Right atrium auricular region (tissue), 2 donors: Measurements from ENCODE around the gene MARCO. TPM values are rescaled to one million over a fixed set of nuclear protein-coding genes. Genes with fewer than 3 reads are reported as not detected.

Experiments
- DNase-seq: peaks from one replicate; pipeline ENCODE4 v3.0.0-alpha.2; 2019; ENCODE audit warnings: low spot score
- H3K27ac ChIP-seq, 2 donors: fragments of 200-600 bp; sonication (generic); 1 replicate in 1 of 2; 2 replicates in 1 of 2; pipeline ENCODE4 v1.5.1; 2016 to 2019
- H3K27me3 ChIP-seq, 2 donors: fragments of 200-600 bp; sonication (generic); one replicate each; pipeline versions ENCODE4 v1.5.1 to v1.6.0; 2017 to 2019
- H3K36me3 ChIP-seq: fragments of 200-600 bp; sonication (generic); one replicate; pipeline ENCODE4 v1.5.1; 2016
- H3K4me1 ChIP-seq, 2 donors: fragments of 200-600 bp; sonication (generic); one replicate each; pipeline versions ENCODE4 v1.5.1 to v1.6.0; 2017 to 2019
- H3K4me3 ChIP-seq, 2 donors: fragments of 200-600 bp; sonication (generic); 1 replicate in 1 of 2; 2 replicates in 1 of 2; pipeline ENCODE4 v1.5.1; 2017 to 2019; ENCODE audit warnings: mild to moderate bottlenecking in 1 of 2, moderate library complexity in 1 of 2
- H3K9me3 ChIP-seq, 2 donors: fragments of 200-600 bp; sonication (generic); one replicate each; pipeline ENCODE4 v1.5.1; 2019
- CTCF ChIP-seq, 2 donors: fragments of 200-600 bp; sonication (generic); IDR thresholded peaks; one replicate each; pipeline ENCODE4 v1.5.1; 2019; ENCODE audit warnings: antibody characterized with exemption in 2 of 2
- total RNA-seq, 2 donors: library from RNA; depleted of rRNA; stranded (reverse); fragments of >200 nt; gene quantifications; one replicate each; pipeline ENCODE4 v1.1.0, GENCODE V29; 2016

The MARCO gene
- total RNA-seq, 2 donors from 2014 or later: 1.6 to 34.1 TPM

- no peaks in the 10 kb centered on the region for H3K9me3 ChIP-seq
- no peak overlapping the region for H3K4me3 ChIP-seq
- TF ChIP-seq CTCF (IDR thresholded peaks at IDR 0.05): no peak
- H3K4me1 ChIP-seq: no peaks in the 10 kb centered on the region
- DNase-seq: no peak
- no peaks in the 10 kb centered on the region for H3K36me3 ChIP-seq
- H3K27ac ChIP-seq: no peak overlapping the region
- H3K27me3 ChIP-seq: no peaks in the 10 kb centered on the region
These were observed 45.9 kb downstream of the MARCO start for GRCh38 chr2:118987886-118988285.

GRCh38 chr2:118988706-118989105 lies 46.7 kb downstream of the MARCO start:
- no peaks in the 10 kb centered on the region for H3K36me3 ChIP-seq
- no peaks in the 10 kb centered on the region for H3K27me3 ChIP-seq
- DNase-seq: no peak
- H3K4me3 ChIP-seq: no peak overlapping the region
- no peaks in the 10 kb centered on the region for H3K4me1 ChIP-seq
- no peaks in the 10 kb centered on the region for H3K9me3 ChIP-seq
- no peak overlapping the region for H3K27ac ChIP-seq
- no peak for TF ChIP-seq CTCF (IDR thresholded peaks at IDR 0.05)

- no peak for DNase-seq
- no peak for TF ChIP-seq CTCF (IDR thresholded peaks at IDR 0.05)
- Histone ChIP-seq H3K4me1 (no peaks in the 10 kb centered on the region), H3K9me3 (no peaks in the 10 kb centered on the region), H3K27ac (no peak overlapping the region), H3K4me3 (no peak overlapping the region), H3K36me3 (no peaks in the 10 kb centered on the region), H3K27me3 (no peaks in the 10 kb centered on the region)
These were observed 47.5 kb downstream of the MARCO start for GRCh38 chr2:118989481-118989880.

DNA sequence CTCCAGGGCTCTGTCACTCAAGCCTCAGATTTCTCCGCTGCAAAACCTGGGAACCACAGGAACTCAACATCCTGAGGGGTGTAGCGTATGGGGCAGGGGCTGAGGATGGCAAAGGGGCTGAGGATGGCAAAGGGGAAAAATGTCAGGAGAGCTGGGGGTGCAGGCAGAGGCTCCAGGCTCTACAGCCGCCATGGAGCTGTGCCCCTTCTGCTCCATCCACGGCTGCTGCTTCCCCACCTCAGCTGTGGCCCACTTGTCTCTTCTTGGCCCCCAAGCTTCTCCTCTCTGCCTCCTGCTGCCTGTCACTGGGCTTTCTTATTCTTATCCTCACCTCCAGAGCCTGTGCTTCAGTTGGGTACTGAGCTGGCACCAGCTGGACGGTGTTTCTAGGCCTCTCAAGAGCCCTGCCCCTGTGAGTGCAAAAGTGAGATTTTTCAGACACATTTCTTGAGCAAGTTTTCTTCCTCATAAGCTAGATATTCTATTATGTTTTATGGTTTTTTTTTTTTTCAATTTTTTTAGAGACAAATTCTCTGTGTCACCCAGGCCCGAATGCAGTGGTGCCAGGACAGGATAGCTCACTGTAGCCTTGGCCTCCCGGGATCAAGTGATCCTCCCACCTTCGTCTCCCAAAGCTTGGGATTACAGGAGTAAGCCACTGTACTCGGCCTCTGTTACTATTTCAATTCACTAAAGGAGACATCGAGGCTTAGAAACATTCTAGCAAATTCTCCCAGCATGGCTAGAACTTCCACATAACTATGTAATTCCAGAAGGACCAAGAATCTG lies 49.0 kb downstream of the MARCO start:
- H3K27ac ChIP-seq: no peak overlapping the region
- H3K4me3 ChIP-seq: no peak overlapping the region
- no peaks in the 10 kb centered on the region for H3K4me1 ChIP-seq
- H3K9me3 ChIP-seq: no peaks in the 10 kb centered on the region
- H3K36me3 ChIP-seq: no peaks in the 10 kb centered on the region
- no peaks in the 10 kb centered on the region for H3K27me3 ChIP-seq
- no peak for TF ChIP-seq CTCF (IDR thresholded peaks at IDR 0.05)
- no peak for DNase-seq

GRCh38 chr2:118991554-118991953 lies 49.6 kb downstream of the MARCO start:
- no peaks in the 10 kb centered on the region for H3K27me3 ChIP-seq
- H3K36me3 ChIP-seq: no peaks in the 10 kb centered on the region
- H3K4me1 ChIP-seq: no peaks in the 10 kb centered on the region
- no peaks in the 10 kb centered on the region for H3K9me3 ChIP-seq
- TF ChIP-seq CTCF (IDR thresholded peaks at IDR 0.05): no peak
- H3K4me3 ChIP-seq: no peak overlapping the region
- no peak for DNase-seq
- H3K27ac ChIP-seq: no peak overlapping the region
